ENCODE data around the gene ZBTB8OS.

The ZBTB8OS gene

GRCh38 chr1:32622806-32623681 is 27.3 kb downstream of the ZBTB8OS start:
- no peak for DNase-seq
- no peaks in the 10 kb centered on the region for H3K79me1 ChIP-seq (ENCODE audit: low read length)

GRCh38 chr1:32622205-32622604 is 28.1 kb downstream of the ZBTB8OS start:
- no CpG with 5 or more reads among the region's 2 CpGs for WGBS (ENCODE audit: extremely low coverage, insufficient coverage, insufficient read length)
- H2AFZ ChIP-seq (ENCODE audit: insufficient read depth, low read length, poor library complexity), result no peak overlapping the region
- H2AK5ac ChIP-seq (ENCODE audit: low read length), result no peak overlapping the region
- H2BK120ac ChIP-seq (ENCODE audit: insufficient read depth, low read length, poor library complexity), result no peak overlapping the region
- H3K36me3 ChIP-seq (ENCODE audit: control insufficient read depth in 1 of 2, insufficient read depth in 2 of 2, low read length in 2 of 2), result peaks cover 4 to 5% of the 10 kb centered on the region in 2 experiments
- H3K4me1 ChIP-seq (ENCODE audit: control insufficient read depth in 1 of 2, insufficient read depth in 2 of 2, low read length in 2 of 2), result no peaks in the 10 kb centered on the region
- H3K4me3 ChIP-seq (ENCODE audit: low read depth, low read length), result no peak overlapping the region
- no peak overlapping the region for H4K12ac ChIP-seq (ENCODE audit: low read depth, low read length)
- no peak for DNase-seq
- H3K4me2 ChIP-seq (ENCODE audit: low read length), result no peak overlapping the region
- no peak overlapping the region for H2BK12ac ChIP-seq (ENCODE audit: low read length)
- H3K79me2 ChIP-seq (ENCODE audit: control insufficient read depth, insufficient read depth, low read length, poor library complexity), result no peaks in the 10 kb centered on the region
- H3K18ac ChIP-seq (ENCODE audit: low read length), result no peak overlapping the region
- no peaks in the 10 kb centered on the region for H3K79me1 ChIP-seq (ENCODE audit: low read length)
- H4K8ac ChIP-seq (ENCODE audit: low read depth, low read length), result no peak overlapping the region
- H3K14ac ChIP-seq (ENCODE audit: low read length), result no peak overlapping the region
- H3K4ac ChIP-seq (ENCODE audit: low read depth, low read length), result no peak overlapping the region
- H3K27ac ChIP-seq (ENCODE audit: low read depth, low read length), result no peak overlapping the region
- no peaks in the 10 kb centered on the region for H3K9me3 ChIP-seq (ENCODE audit: insufficient read depth, low read depth, low read length)
- no peaks in the 10 kb centered on the region for H3K27me3 ChIP-seq (ENCODE audit: insufficient read depth, low read length)
- no peak overlapping the region for H3K23ac ChIP-seq (ENCODE audit: low read length)
- H4K91ac ChIP-seq (ENCODE audit: low read depth, low read length), result no peak overlapping the region
- no peak overlapping the region for H2BK5ac ChIP-seq (ENCODE audit: low read depth, low read length, poor library complexity)
- H3K9ac ChIP-seq (ENCODE audit: low read length), result no peak overlapping the region

More at GRCh38 chr1:32622806-32623681, 27.3 kb downstream of the ZBTB8OS start:
- H3K9ac ChIP-seq (ENCODE audit: low read length), result no peak overlapping the region
- no peak overlapping the region for H4K91ac ChIP-seq (ENCODE audit: low read depth, low read length)
- H3K79me2 ChIP-seq (ENCODE audit: control insufficient read depth, insufficient read depth, low read length, poor library complexity), result no peaks in the 10 kb centered on the region
- H3K27me3 ChIP-seq (ENCODE audit: insufficient read depth, low read length), result no peaks in the 10 kb centered on the region
- peaks cover 7 to 8% of the 10 kb centered on the region in 2 experiments for H3K36me3 ChIP-seq (ENCODE audit: control insufficient read depth in 1 of 2, insufficient read depth in 2 of 2, low read length in 2 of 2)
- WGBS (ENCODE audit: extremely low coverage, insufficient coverage, insufficient read length), result no CpG with 5 or more reads among the region's 3 CpGs
- H2BK120ac ChIP-seq (ENCODE audit: insufficient read depth, low read length, poor library complexity), result no peak overlapping the region
- no peak overlapping the region for H3K14ac ChIP-seq (ENCODE audit: low read length)
- no peak overlapping the region for H2AK5ac ChIP-seq (ENCODE audit: low read length)
- H3K4me1 ChIP-seq (ENCODE audit: control insufficient read depth in 1 of 2, insufficient read depth in 2 of 2, low read length in 2 of 2), result no peaks in the 10 kb centered on the region
- no peak overlapping the region for H2BK12ac ChIP-seq (ENCODE audit: low read length)
- H3K23ac ChIP-seq (ENCODE audit: low read length), result no peak overlapping the region
- H3K4me2 ChIP-seq (ENCODE audit: low read length), result no peak overlapping the region
- no peak overlapping the region for H2BK5ac ChIP-seq (ENCODE audit: low read depth, low read length, poor library complexity)
- H3K4me3 ChIP-seq (ENCODE audit: low read depth, low read length), result no peak overlapping the region
- H4K8ac ChIP-seq (ENCODE audit: low read depth, low read length), result no peak overlapping the region
- H3K18ac ChIP-seq (ENCODE audit: low read length), result no peak overlapping the region
- H3K4ac ChIP-seq (ENCODE audit: low read depth, low read length), result no peak overlapping the region
- no peak overlapping the region for H3K27ac ChIP-seq (ENCODE audit: low read depth, low read length)
- H2AFZ ChIP-seq (ENCODE audit: insufficient read depth, low read length, poor library complexity), result no peak overlapping the region
- no peaks in the 10 kb centered on the region for H3K9me3 ChIP-seq (ENCODE audit: insufficient read depth, low read depth, low read length)
- H4K12ac ChIP-seq (ENCODE audit: low read depth, low read length), result no peak overlapping the region

GRCh38 chr1:32619701-32620485 is 30.5 kb downstream of the ZBTB8OS start:
- Histone ChIP-seq H3K4ac (ENCODE audit: low read depth, low read length) (no peak overlapping the region), H2AFZ (ENCODE audit: insufficient read depth, low read length, poor library complexity) (no peak overlapping the region), H3K4me2 (ENCODE audit: low read length) (no peak overlapping the region), H4K91ac (ENCODE audit: low read depth, low read length) (no peak overlapping the region), H3K27ac (ENCODE audit: low read depth, low read length) (no peak overlapping the region), H3K9me3 (ENCODE audit: insufficient read depth, low read depth, low read length) (no peaks in the 10 kb centered on the region), H2AK5ac (ENCODE audit: low read length) (no peak overlapping the region), H2BK120ac (ENCODE audit: insufficient read depth, low read length, poor library complexity) (no peak overlapping the region), H3K27me3 (ENCODE audit: insufficient read depth, low read length) (no peaks in the 10 kb centered on the region), H2BK12ac (ENCODE audit: low read length) (no peak overlapping the region), H3K79me2 (ENCODE audit: control insufficient read depth, insufficient read depth, low read length, poor library complexity) (no peaks in the 10 kb centered on the region), H3K4me3 (ENCODE audit: low read depth, low read length) (no peak overlapping the region), H3K14ac (ENCODE audit: low read length) (no peak overlapping the region), H4K12ac (ENCODE audit: low read depth, low read length) (no peak overlapping the region), H3K4me1 (ENCODE audit: control insufficient read depth in 1 of 2, insufficient read depth in 2 of 2, low read length in 2 of 2) (no peaks in the 10 kb centered on the region), H4K8ac (ENCODE audit: low read depth, low read length) (no peak overlapping the region), H2BK5ac (ENCODE audit: low read depth, low read length, poor library complexity) (no peak overlapping the region), H3K9ac (ENCODE audit: low read length) (no peak overlapping the region), H3K36me3 (ENCODE audit: control insufficient read depth in 1 of 2, insufficient read depth in 2 of 2, low read length in 2 of 2) (peaks cover 0 to 5% of the 10 kb centered on the region in 2 experiments), H3K18ac (ENCODE audit: low read length) (no peak overlapping the region), H3K79me1 (ENCODE audit: low read length) (no peaks in the 10 kb centered on the region), H3K23ac (ENCODE audit: low read length) (no peak overlapping the region)
- WGBS (ENCODE audit: extremely low coverage, insufficient coverage, insufficient read length), result no CpG with 5 or more reads among the region's 5 CpGs
- peak in 1 of 2 donors; percentile 49 for DNase-seq

GRCh38 chr1:32618673-32619221 is 31.6 kb downstream of the ZBTB8OS start:
- no peaks in the 10 kb centered on the region for H3K27me3 ChIP-seq (ENCODE audit: insufficient read depth, low read length)
- no peak overlapping the region for H3K4ac ChIP-seq (ENCODE audit: low read depth, low read length)
- H3K79me1 ChIP-seq (ENCODE audit: low read length), result no peaks in the 10 kb centered on the region
- no peak overlapping the region for H4K8ac ChIP-seq (ENCODE audit: low read depth, low read length)
- H4K12ac ChIP-seq (ENCODE audit: low read depth, low read length), result no peak overlapping the region
- no peaks in the 10 kb centered on the region for H3K4me1 ChIP-seq (ENCODE audit: control insufficient read depth in 1 of 2, insufficient read depth in 2 of 2, low read length in 2 of 2)
- DNase-seq, result no peak
- H2AFZ ChIP-seq (ENCODE audit: insufficient read depth, low read length, poor library complexity), result no peak overlapping the region
- H3K9ac ChIP-seq (ENCODE audit: low read length), result no peak overlapping the region
- H3K14ac ChIP-seq (ENCODE audit: low read length), result no peak overlapping the region
- H2BK5ac ChIP-seq (ENCODE audit: low read depth, low read length, poor library complexity), result no peak overlapping the region
- H3K18ac ChIP-seq (ENCODE audit: low read length), result no peak overlapping the region
- H2AK5ac ChIP-seq (ENCODE audit: low read length), result no peak overlapping the region
- H3K23ac ChIP-seq (ENCODE audit: low read length), result no peak overlapping the region
- no peaks in the 10 kb centered on the region for H3K79me2 ChIP-seq (ENCODE audit: control insufficient read depth, insufficient read depth, low read length, poor library complexity)
- H3K4me3 ChIP-seq (ENCODE audit: low read depth, low read length), result no peak overlapping the region
- no peak overlapping the region for H2BK120ac ChIP-seq (ENCODE audit: insufficient read depth, low read length, poor library complexity)
- H3K9me3 ChIP-seq (ENCODE audit: insufficient read depth, low read depth, low read length), result no peaks in the 10 kb centered on the region
- no peak overlapping the region for H4K91ac ChIP-seq (ENCODE audit: low read depth, low read length)
- H3K27ac ChIP-seq (ENCODE audit: low read depth, low read length), result no peak overlapping the region
- peaks cover 0 to 5% of the 10 kb centered on the region in 2 experiments for H3K36me3 ChIP-seq (ENCODE audit: control insufficient read depth in 1 of 2, insufficient read depth in 2 of 2, low read length in 2 of 2)
- no peak overlapping the region for H2BK12ac ChIP-seq (ENCODE audit: low read length)
- no CpG with 5 or more reads among the region's 5 CpGs for WGBS (ENCODE audit: extremely low coverage, insufficient coverage, insufficient read length)
- H3K4me2 ChIP-seq (ENCODE audit: low read length), result no peak overlapping the region

Data from trophoblast cell (in vitro differentiated cells and primary cell).